Ovary (tissue), 9 donors: ENCODE data around the gene PCBP1. TPM values are rescaled to one million over a fixed set of nuclear protein-coding genes. Genes with fewer than 3 reads are reported as not detected.
"Not testable (repeated sequence)": the region's sequence is repeated elsewhere in the genome, so short reads cannot be mapped to it uniquely, and the experiment has no call there.

Experiments used
- DNase-seq, 5 donors: peaks; one replicate each; pipeline ENCODE4 v3.0.0-alpha.2; 2019 to 2020
- H3K27ac ChIP-seq, 2 donors: fragments of 200-600 bp; one replicate each; pipeline versions ENCODE4 v1.5.1 to v1.8.0; 2019 to 2022
- H3K27me3 ChIP-seq: fragments of 200-600 bp; one replicate; pipeline ENCODE4 v1.8.0; 2022
- H3K36me3 ChIP-seq: fragments of 200-600 bp; sonication (generic); one replicate; pipeline ENCODE4 v1.5.1; 2019
- H3K4me1 ChIP-seq: one replicate; pipeline ENCODE4 v1.8.1; 2013; ENCODE audit warnings: mild to moderate bottlenecking, moderate library complexity; ENCODE audit not compliant: insufficient read depth
- H3K4me3 ChIP-seq: fragments of 200-600 bp; sonication (generic); one replicate; pipeline ENCODE4 v1.5.1; 2017
- H3K9me3 ChIP-seq, 2 donors: fragments of 200-600 bp in 1 of 2; sonication (generic) in 1 of 2; one replicate each; pipeline versions ENCODE4 v1.5.1 to v1.8.1; 2013 to 2019; ENCODE audit warnings: mild to moderate bottlenecking in 1 of 2, moderate library complexity in 1 of 2
- EP300 ChIP-seq: sonication (generic); formaldehyde crosslinking; IDR thresholded peaks from one replicate; pipeline ENCODE4 v1.6.1; 2017; ENCODE audit warnings: antibody characterized with exemption
- POLR2A ChIP-seq: fragments of 450-650 bp; IDR thresholded peaks from one replicate; pipeline ENCODE4 v1.6.1; 2017; ENCODE audit warnings: antibody characterized with exemption, mild to moderate bottlenecking, moderate library complexity
- WGBS, 3 donors: extraction: QIAGEN DNeasy Blood & Tissue Kit in 1 of 3; methylation state at CpG; one replicate each; pipeline versions ENCODE4 v1.1.5 to v1.1.7; 2013 to 2017; 5-methylcytosine and 5-hydroxymethylcytosine counted together
- intact Hi-C, 4 donors: fragments of 100-400 bp; cut with DNase I; formaldehyde crosslinking; loops; one replicate each; pipeline versions ENCODE4 v1.11.0 to v1.15.1; 2022 to 2023
- polyA plus RNA-seq, 2 donors: library from polyadenylated mRNA; stranded (reverse); fragments of 200-250 nt in 1 of 2; fragments of 350-450 nt in 1 of 2; fragmentation: Illumina TruSeq in 1 of 2; extraction: RNeasy Lipid Tissue Mini Kit (QIAGEN cat#74804) in 1 of 2; gene quantifications; one replicate each; pipeline ENCODE4 v1.2.3, GENCODE V29; 2013 to 2014
- total RNA-seq, 7 donors: library from RNA; depleted of rRNA in 2 of 7; stranded (reverse); fragments of >200 nt in 2 of 7; fragmentation: NEBNext Ultra II Directional in 3 of 7; extraction: Animal tissue kit (Norgen Biotek cat#: 25700) in 3 of 7; gene quantifications; one replicate each; pipeline versions ENCODE4 v1.1.0 to v1.2.4, GENCODE V29; 2016 to 2023
- TF ChIP-seq, protein P1 (sequence below), 3 donors: fragments of 450-650 bp in 2 of 3; fragments of 200-600 bp in 1 of 3; IDR thresholded peaks; one replicate each; pipeline versions ENCODE4 v1.5.1 to v1.8.0; 2016 to 2022; ENCODE audit warnings: antibody characterized with exemption in 3 of 3, mild to moderate bottlenecking in 1 of 3
- donor health status: DM: no; HTN: no; CAD: no; lungs with moderate emphysema.
- donor health status: DM: no; HTN: no; CAD: no.
- donor health status: Bipolar disorder and iron deficiency.
- donor health status: DM: yes; HTN: yes; CAD: no.
- donor health status: DM: no; HTN: no; CAD: no.
- donor health status: DM: yes; HTN: yes; CAD: no.

PCBP1 gene
- total and polyA plus RNA-seq, 9 donors, result 77.1 to 302 (median 267) TPM

DNA sequence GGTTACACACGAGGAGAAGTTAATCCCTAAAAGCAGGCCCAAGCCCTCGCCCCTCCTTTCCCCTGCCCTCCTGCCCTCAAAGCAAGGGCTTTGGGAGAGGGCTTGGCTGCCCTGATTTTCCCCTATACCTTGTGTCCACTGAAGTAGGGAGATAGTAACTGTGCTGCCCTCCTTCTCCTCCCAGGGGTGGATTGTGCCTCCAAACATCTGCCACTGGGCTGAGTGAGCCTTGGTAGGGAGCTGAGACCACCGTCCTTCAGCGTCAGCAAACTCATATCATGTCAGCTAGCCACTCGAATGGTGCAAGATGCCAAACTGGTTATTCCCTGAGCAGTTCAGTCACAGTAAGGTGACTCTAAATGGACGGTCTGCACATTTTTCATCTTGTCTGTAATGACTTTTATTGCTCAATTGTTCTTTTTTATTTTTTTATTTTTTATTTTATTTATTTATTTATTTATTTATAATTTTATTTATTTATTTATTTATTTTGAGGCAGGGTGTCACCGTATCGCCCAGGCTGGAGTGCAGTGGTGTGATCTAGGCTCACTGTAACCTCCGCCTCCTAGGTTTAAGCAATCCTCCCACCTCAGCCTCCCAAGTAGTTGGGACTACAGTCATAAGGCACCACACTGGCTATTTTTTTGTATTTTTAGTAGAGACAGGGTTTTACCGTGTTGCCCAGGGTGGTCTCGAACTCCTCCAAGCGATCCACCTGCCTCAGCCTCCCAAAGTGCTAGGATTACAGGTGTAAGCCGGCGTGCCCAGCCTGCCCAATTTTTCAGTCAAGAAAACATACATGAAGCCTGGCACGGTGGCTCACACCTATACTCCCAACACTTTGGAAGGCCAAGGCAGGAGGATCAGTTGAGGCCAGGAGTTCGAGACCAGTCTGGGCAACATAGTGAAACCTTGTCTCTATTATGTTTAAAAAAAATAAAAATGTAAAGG lies 8.7 kb downstream of the PCBP1 start:
- Histone ChIP-seq H3K9me3 (no peaks in the 10 kb centered on the region), H3K36me3 (no peaks in the 10 kb centered on the region), H3K4me3 (no peak overlapping the region), H3K27me3 (no peaks in the 10 kb centered on the region), H3K4me1 (no peaks in the 10 kb centered on the region), H3K27ac (peak overlapping the region in 1 of 2 donors; percentile 53)
- peak in 1 of 5 donors; percentile 12 for DNase-seq
- TF ChIP-seq, protein P1, sequence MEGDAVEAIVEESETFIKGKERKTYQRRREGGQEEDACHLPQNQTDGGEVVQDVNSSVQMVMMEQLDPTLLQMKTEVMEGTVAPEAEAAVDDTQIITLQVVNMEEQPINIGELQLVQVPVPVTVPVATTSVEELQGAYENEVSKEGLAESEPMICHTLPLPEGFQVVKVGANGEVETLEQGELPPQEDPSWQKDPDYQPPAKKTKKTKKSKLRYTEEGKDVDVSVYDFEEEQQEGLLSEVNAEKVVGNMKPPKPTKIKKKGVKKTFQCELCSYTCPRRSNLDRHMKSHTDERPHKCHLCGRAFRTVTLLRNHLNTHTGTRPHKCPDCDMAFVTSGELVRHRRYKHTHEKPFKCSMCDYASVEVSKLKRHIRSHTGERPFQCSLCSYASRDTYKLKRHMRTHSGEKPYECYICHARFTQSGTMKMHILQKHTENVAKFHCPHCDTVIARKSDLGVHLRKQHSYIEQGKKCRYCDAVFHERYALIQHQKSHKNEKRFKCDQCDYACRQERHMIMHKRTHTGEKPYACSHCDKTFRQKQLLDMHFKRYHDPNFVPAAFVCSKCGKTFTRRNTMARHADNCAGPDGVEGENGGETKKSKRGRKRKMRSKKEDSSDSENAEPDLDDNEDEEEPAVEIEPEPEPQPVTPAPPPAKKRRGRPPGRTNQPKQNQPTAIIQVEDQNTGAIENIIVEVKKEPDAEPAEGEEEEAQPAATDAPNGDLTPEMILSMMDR (IDR thresholded peaks at IDR 0.05), result no peak
- TF ChIP-seq POLR2A (no peak), EP300 (no peak)
- WGBS, 3 donors, result 89 to 91% (median 89%) methylated on average over 16 of the region's 16 CpGs
- intact Hi-C loops, result no loop called here

DNA sequence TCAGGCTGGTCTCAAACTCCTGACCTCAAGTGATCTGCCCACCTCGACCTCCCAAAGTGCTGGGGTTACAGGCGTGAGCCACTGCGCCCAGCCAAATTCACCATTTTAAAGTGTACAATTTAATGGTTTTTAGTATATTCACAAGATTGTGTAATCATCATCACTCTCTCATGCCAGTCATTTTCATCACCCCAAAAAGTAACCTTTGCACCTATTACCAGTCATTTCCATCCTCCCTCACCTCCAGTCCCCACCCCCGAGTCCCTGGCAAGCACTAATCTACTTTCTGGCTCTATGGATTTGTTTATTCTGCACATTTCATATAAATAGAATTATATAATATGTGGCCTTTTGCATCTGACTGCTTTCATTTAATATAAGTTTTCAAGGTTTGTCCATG lies 10.8 kb downstream of the PCBP1 start:
- intact Hi-C loops, result no loop called here
- Histone ChIP-seq H3K9me3 (no peaks in the 10 kb centered on the region), H3K27ac (no peak overlapping the region), H3K4me3 (no peak overlapping the region), H3K27me3 (no peaks in the 10 kb centered on the region), H3K36me3 (no peaks in the 10 kb centered on the region), H3K4me1 (no peaks in the 10 kb centered on the region)
- TF ChIP-seq, protein P1 (IDR thresholded peaks at IDR 0.05), result no peak
- TF ChIP-seq POLR2A, result no peak
- no peak for TF ChIP-seq EP300
- 91 to 95% (median 92%) methylated on average over 4 of the region's 4 CpGs for WGBS, 3 donors
- no peak for DNase-seq

DNA sequence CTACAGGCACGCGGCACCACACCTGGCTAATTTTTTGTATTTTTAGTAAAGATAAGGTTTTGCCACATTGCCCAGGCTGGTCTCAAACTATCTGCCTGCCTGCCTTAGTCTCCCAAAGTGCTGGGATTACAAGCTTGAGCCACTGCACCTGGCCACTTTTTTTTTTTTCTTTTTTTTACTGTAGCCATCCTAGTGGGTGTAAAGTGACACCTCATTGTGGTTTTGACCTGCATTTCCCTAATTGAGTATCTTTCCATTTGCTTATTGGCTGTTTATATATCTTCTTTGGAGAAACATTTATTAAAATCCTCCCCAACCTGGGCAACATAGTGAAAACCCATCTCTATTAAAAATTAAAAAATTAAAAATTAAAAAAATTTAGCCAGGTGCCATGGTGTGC lies 12.0 kb downstream of the PCBP1 start:
- DNase-seq, result no peak
- no peaks in the 10 kb centered on the region for H3K4me1 ChIP-seq
- no peaks in the 10 kb centered on the region for H3K27me3 ChIP-seq
- WGBS, 3 donors, result 83 to 90% (median 84%) methylated on average over 2 of the region's 2 CpGs
- no peak overlapping the region for H3K4me3 ChIP-seq
- no peaks in the 10 kb centered on the region for H3K36me3 ChIP-seq
- H3K27ac ChIP-seq, result no peak overlapping the region
- TF ChIP-seq, protein P1 (IDR thresholded peaks at IDR 0.05), result no peak
- no peak for TF ChIP-seq POLR2A
- TF ChIP-seq EP300, result no peak
- intact Hi-C loops, result no loop called here
- H3K9me3 ChIP-seq, result no peaks in the 10 kb centered on the region

DNA sequence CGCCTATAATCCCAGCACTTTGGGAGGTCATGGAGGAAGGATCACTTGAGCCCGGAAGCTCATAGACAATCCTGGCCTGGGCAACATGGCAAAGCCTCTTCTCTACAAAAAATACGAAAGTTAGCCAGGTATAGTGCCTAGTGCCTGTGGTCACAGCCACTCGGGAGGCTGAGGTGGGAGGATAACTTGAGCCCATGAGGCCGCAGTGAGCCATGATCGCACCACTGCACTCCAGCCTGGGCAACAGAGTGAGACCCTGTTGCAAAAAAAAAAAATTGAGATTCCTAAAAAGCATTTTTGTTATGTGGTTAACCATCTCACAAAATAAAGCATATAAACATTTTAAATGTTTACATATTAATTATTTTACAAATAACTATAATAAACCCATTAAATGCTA lies 13.9 kb downstream of the PCBP1 start:
- H3K4me1 ChIP-seq, result peaks cover 2% of the 10 kb centered on the region
- H3K36me3 ChIP-seq, result no peaks in the 10 kb centered on the region
- no peaks in the 10 kb centered on the region for H3K9me3 ChIP-seq
- H3K27ac ChIP-seq, result no peak overlapping the region
- no peaks in the 10 kb centered on the region for H3K27me3 ChIP-seq
- TF ChIP-seq EP300, result no peak
- TF ChIP-seq, protein P1 (IDR thresholded peaks at IDR 0.05), result no peak
- no peak for TF ChIP-seq POLR2A
- DNase-seq, result peak in 1 of 5 donors; percentile 5
- WGBS, 3 donors, result 94 to 95% (median 94%) methylated on average over 6 of the region's 6 CpGs
- intact Hi-C loops, result no loop called here
- no peak overlapping the region for H3K4me3 ChIP-seq

DNA sequence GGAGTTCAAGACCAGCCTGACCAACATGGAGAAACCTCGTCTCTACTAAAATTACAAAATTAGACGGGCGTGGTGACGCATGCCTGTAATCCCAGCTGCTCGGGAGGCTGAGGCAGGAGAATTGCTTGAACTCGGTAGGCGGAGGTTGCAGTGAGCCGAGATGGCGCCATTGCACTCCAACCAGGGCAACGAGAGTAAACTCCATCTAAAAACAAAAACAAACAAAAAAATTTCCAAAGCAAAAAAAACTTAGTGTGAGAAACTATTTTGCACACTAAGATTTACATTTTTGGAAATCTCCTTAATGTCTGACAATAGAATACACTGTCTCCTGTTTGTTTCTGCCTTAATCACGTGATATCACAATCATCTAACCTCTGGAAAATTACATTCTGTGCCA lies 14.4 kb downstream of the PCBP1 start:
- H3K27me3 ChIP-seq, H3K27ac ChIP-seq, H3K9me3 ChIP-seq, H3K4me3 ChIP-seq, H3K36me3 ChIP-seq, H3K4me1 ChIP-seq, intact Hi-C loops: not testable (repeated sequence)
- DNase-seq, result peak in 1 of 5 donors; percentile 7
- 83 to 93% (median 84%) methylated on average over 11 of the region's 11 CpGs for WGBS, 3 donors

DNA sequence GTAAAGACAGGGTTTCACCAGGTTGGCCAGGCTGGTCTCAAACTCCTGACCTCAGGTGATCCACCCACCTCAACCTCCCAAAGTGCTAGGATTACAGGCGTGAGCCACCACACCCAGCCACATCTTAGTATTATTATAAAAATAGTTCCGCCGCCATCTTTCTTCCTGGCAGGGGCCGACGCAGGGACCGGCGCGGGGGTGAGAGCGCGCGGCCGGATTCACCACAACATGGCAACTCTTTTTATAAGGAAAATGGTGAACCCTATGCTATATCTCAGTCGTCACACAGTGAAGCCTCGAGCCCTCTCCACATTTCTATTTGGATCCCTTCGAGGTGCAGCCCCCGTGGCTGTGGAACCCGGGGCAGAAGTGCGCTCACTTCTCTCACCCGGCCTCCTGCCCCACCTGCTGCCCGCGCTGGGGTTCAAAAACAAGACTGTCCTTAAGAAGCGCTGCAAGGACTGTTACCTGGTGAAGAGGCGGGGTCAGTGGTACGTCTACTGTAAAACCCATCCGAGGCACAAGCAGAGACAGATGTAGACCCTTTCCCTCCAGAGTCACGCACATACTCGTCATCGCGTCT lies 15.1 kb downstream of the PCBP1 start:
- H3K27ac ChIP-seq, intact Hi-C loops, H3K4me3 ChIP-seq: not testable (repeated sequence)

More for the DNA sequence above, 15.1 kb downstream of the PCBP1 start:
- not testable (repeated sequence) for H3K27me3 ChIP-seq, DNase-seq, H3K36me3 ChIP-seq, H3K9me3 ChIP-seq, H3K4me1 ChIP-seq
- WGBS, 3 donors, result 94% methylated on average over 29 of the region's 29 CpGs
